Activated CD8-positive, alpha-beta T cell treated with anti-CD3 and anti-CD28 coated beads, Interleukin-2, amount 10 ng/mL, durations not matched to agents 7 days and 5 days (primary cell): ENCODE results near the gene ELK4. TPM values are rescaled to one million over a fixed set of nuclear protein-coding genes. Genes with fewer than 3 reads are reported as not detected.

ENCODE experiments used
- ATAC-seq: fragments of 150-1000 bp; cut with Tn5 transposase; one replicate; pipeline ENCODE4 v1.10.0; 2021; ENCODE audit warnings: moderate library complexity
- CTCF ChIA-PET: fragments of 350-600 bp; sonication (Branson Sonifier 250); formaldehyde crosslinking; loops from one replicate; lab custom pipeline; 2021; ENCODE audit warnings: antibody characterized with exemption; lab: Charles Lee
- POLR2A ChIA-PET: fragments of 350-600 bp; sonication (Branson Sonifier 250); formaldehyde crosslinking; loops from one replicate; lab custom pipeline; 2021; ENCODE audit warnings: antibody characterized with exemption; lab: Charles Lee
- DNase-seq: peaks from one replicate; pipeline ENCODE4 v3.0.0-alpha.2; 2020
- H3K27ac Mint-ChIP-seq: one replicate; pipeline ENCODE4 v1.8.0; 2021; ENCODE audit warnings: mild to moderate bottlenecking, mixed read lengths
- H3K27me3 Mint-ChIP-seq: one replicate; pipeline ENCODE4 v1.8.0; 2021; ENCODE audit warnings: low read depth, mixed read lengths
- H3K36me3 Mint-ChIP-seq: one replicate; pipeline ENCODE4 v1.8.0; 2021; ENCODE audit warnings: low read depth, mixed read lengths
- H3K4me1 Mint-ChIP-seq: one replicate; pipeline ENCODE4 v1.8.0; 2021; ENCODE audit warnings: low read depth, mixed read lengths
- H3K4me3 Mint-ChIP-seq: one replicate; pipeline ENCODE4 v1.8.0; 2021; ENCODE audit warnings: mild to moderate bottlenecking, mixed read lengths
- H3K9me3 Mint-ChIP-seq: one replicate; pipeline ENCODE4 v1.8.0; 2022; ENCODE audit warnings: mixed read lengths; ENCODE audit not compliant: insufficient read depth
- total RNA-seq, 2 experiments: library from RNA; stranded (reverse); gene quantifications; one replicate each; pipeline ENCODE4 v1.2.3, GENCODE V29; 2021

ELK4 gene
- total RNA-seq, 2 experiments from 2014 or later, result 95.2 to 97.5 TPM

DNA sequence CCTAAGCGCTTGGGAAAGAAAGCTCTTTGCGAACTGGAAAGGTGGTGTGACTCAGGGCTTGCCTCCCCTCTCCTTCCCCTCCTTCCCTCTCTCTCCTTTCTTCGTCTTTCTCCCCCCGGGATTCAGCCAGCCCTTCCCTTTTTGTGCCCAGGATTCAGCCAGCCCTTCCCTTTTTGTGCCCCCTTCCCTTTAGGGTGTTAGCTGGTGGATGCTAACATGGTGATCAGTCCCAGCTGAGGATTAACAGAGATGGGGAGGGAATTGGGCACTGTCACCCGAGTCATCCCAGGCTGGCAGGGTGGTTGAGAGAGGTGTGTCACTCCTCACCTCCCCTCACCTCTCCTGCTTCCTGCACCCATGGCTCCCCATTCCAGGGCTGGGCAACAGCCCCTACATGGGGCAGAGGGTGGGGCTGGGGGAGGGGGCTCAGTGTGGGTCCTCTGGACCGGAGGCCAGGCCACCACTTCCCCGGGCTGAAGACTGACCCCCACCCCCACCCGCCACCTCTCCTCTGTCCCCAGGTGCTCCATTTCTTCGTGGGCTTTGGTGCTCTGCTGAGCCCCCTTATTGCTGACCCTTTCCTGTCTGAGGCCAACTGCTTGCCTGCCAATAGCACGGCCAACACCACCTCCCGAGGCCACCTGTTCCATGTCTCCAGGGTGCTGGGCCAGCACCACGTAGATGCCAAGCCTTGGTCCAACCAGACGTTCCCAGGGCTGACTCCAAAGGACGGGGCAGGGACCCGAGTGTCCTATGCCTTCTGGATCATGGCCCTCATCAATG, 51.5 kb downstream of the ELK4 start:
- Mint-ChIP-seq H3K4me1 (peaks cover 18% of the 10 kb centered on the region), H3K27ac (no peak overlapping the region), H3K9me3 (no peaks in the 10 kb centered on the region), H3K27me3 (peaks cover 8% of the 10 kb centered on the region), H3K4me3 (no peak overlapping the region), H3K36me3 (no peaks in the 10 kb centered on the region)
- ChIA-PET CTCF (interaction anchor here (1.1 to 1.8 kb wide), 2 partner anchors 11 to 131 kb away, joined by 3 read pairs; no protein-coding TSS in a partner anchor), POLR2A (no interaction called here)
- no peak for ATAC-seq
- no peak for DNase-seq

DNA sequence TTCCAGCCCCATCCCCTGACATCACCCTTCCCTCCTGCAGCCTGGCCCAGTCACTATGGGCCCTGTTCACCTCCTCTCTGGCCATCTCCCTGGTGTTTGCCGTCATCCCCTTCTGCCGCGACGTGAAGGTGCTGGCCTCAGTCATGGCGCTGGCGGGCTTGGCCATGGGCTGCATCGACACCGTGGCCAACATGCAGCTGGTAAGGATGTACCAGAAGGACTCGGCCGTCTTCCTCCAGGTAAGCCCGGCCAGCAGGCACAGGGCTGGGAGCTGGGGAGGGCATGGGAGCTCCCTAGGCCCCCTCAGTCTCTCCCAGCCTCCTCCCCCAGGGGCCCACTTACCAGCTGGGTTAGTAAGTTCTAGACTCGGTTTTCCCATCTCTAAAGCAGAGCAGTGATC, 52.1 kb downstream of the ELK4 start:
- Mint-ChIP-seq H3K4me3 (no peak overlapping the region), H3K27me3 (peaks cover 8% of the 10 kb centered on the region), H3K4me1 (peaks cover 18% of the 10 kb centered on the region), H3K36me3 (no peaks in the 10 kb centered on the region), H3K27ac (no peak overlapping the region), H3K9me3 (no peaks in the 10 kb centered on the region)
- CTCF ChIA-PET, result interaction anchor here (1.1 to 1.8 kb wide), 2 partner anchors 12 to 131 kb away, joined by 3 read pairs; no protein-coding TSS in a partner anchor
- POLR2A ChIA-PET, result no interaction called here
- no peak for ATAC-seq
- DNase-seq, result no peak

DNA sequence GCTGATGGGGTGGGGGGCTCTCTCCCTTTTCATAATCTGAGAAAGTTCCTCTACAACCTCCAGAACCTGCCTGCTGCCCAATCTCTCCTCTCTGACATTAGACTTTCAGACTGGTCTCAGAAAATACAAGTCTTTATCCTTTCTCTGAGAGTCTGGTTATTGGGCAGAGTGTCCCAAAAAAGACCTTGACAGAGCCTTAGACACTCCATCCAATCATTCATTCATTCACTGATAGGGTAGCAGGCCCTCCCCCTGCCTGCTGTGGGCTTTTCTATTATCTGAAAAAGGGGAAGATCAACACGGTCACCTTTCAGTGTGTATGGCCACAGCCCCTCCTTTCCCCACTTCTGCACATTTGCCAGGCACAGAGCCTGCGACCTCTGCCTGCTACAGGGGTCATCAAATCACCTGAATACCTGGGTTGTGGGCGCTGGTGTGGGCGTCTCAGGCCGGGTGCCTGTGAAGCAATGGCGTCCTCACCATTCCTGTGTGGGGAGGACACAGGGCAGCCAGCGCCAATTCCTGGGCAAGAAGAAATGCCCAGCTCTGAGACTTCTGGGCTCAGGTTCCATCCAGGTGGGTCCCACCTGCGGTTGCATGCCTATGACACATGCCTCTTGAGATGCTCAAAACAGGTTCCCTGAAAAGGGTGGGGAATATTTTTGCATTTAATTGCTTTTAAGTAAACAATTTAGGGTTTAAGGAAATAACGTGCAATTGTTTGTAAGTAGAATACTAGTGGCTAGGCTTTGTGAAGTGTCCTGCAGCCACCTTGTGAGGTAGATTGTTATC, 52.8 kb downstream of the ELK4 start:
- ChIA-PET CTCF (interaction anchor here (1.1 to 1.8 kb wide), 2 partner anchors 12 to 132 kb away, joined by 3 read pairs; no protein-coding TSS in a partner anchor), POLR2A (no interaction called here)
- H3K27ac Mint-ChIP-seq, result no peak overlapping the region
- no peaks in the 10 kb centered on the region for H3K36me3 Mint-ChIP-seq
- no peak for DNase-seq
- no peaks in the 10 kb centered on the region for H3K9me3 Mint-ChIP-seq
- H3K27me3 Mint-ChIP-seq, result peaks cover 12% of the 10 kb centered on the region
- no peak for ATAC-seq
- H3K4me1 Mint-ChIP-seq, result peaks cover 18% of the 10 kb centered on the region
- no peak overlapping the region for H3K4me3 Mint-ChIP-seq

DNA sequence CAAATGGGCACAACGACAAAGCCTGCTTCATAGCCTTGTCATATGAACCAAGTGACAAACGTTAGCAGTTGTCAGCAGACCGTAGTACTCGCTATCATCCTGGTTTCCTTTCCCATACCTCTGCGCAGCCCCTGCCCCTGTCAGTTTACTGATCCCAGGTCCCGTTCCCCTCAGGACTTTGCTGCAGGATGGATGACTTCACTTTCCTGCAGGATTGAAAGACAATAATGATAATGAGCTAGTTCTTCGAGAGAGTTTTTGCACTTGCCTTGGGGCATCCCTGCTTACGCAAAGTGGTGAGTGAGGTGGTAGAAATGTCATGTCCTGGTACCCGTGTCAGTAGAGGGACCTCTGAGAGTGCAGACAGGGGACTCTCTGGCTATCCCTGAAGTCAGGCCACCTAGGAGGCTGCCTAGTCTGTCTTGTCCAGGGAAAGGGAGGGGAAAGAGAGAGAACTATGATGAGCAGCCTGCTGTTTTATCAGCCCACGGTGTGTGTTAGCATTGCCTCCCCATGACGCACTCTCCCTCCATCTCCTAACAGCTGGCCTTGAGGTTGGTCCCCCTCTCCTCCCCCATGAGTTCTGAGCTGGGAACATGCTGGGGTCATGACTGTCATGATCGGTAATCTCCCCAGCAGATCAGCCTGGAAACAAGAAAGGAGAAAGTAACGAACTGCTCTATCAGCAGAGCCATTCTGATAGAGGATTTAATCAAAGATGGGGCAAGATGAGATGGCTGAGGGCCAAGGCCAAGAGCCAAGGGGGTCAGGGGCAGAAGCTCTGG, 53.7 kb downstream of the ELK4 start:
- no peak for DNase-seq
- CTCF ChIA-PET, result no interaction called here

DNA sequence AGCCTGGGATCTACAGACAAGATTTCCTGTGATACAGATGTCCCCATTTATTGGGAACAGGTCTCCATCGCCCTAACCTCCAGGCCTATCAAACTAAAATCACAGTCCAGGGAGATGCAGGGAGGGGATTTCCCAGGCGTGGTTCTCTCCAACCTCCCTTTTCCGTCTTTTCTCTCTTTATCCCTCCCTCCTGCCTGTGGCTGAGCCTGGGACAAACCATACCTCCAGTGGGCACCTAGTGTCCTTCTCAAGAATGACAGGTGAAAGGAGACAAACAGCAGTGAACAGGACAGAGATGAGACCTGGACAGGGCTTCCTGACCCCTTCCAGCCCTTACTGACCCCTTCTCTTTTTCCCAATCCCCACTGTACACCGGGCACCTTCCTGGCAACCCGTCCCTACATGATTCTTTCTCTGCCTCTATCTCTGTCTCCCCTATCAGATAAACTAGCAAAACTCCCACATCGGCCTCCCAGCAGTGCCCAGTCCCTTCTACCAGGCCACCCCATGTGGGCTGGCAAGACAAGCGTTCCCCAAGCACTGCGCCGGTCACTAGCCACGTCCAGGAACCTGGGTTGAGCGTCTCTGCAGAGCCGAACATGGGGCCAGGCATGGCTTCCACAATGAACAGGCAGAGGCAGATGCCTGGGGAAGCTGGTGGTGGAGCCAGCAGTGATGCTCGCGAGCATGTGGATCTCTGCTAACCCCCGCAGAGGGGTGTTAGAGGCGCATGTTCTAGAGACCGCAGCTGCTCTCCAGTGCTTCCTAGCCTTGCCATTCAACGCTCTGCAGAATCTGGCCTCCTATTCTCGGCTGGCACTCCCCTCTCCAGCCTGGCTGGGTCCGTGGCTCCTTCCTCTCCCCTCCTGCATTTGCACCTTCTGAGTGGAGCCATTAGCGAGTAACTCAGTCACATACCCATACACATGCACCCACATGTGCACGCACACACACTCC, 54.7 kb downstream of the ELK4 start:
- H3K27ac Mint-ChIP-seq, result no peak overlapping the region
- no peak overlapping the region for H3K4me3 Mint-ChIP-seq
- no peak for ATAC-seq
- H3K36me3 Mint-ChIP-seq, result no peaks in the 10 kb centered on the region
- H3K4me1 Mint-ChIP-seq, result peaks cover 4% of the 10 kb centered on the region
- no peak for DNase-seq
- ChIA-PET POLR2A (no interaction called here), CTCF (no interaction called here)
- peaks cover 17% of the 10 kb centered on the region for H3K27me3 Mint-ChIP-seq
- no peaks in the 10 kb centered on the region for H3K9me3 Mint-ChIP-seq

More for the DNA sequence above, 53.7 kb downstream of the ELK4 start:
- H3K9me3 Mint-ChIP-seq, result no peaks in the 10 kb centered on the region
- H3K4me3 Mint-ChIP-seq, result no peak overlapping the region
- H3K27me3 Mint-ChIP-seq, result peaks cover 12% of the 10 kb centered on the region
- no peak overlapping the region for H3K27ac Mint-ChIP-seq
- H3K4me1 Mint-ChIP-seq, result peaks cover 14% of the 10 kb centered on the region
- POLR2A ChIA-PET, result no interaction called here
- H3K36me3 Mint-ChIP-seq, result no peaks in the 10 kb centered on the region
- ATAC-seq, result no peak

DNA sequence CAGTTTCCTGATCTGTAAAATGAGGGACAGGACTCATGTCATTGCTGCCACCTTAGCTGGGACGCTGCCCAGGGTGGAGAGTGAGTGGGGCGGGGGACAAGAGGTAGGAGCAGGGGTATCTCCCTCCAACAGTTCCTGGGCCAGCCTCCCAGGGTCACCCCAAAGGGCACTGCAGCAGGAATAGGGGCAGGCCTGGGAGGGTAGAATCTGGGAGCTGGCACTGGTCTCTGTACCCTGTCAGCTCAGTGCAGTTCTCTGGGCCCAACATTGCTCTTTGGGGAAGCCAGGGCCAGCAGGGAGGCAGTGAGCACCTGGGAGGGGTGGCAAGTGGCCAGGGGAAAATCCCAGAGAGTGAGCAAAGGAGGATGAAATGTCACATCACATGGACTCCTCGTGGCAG, 55.8 kb downstream of the ELK4 start:
- Mint-ChIP-seq H3K27me3 (peaks cover 27% of the 10 kb centered on the region), H3K9me3 (no peaks in the 10 kb centered on the region), H3K4me1 (no peaks in the 10 kb centered on the region), H3K27ac (no peak overlapping the region), H3K4me3 (no peak overlapping the region), H3K36me3 (no peaks in the 10 kb centered on the region)
- CTCF ChIA-PET, result interaction anchor here (0.9 kb wide), 1 partner anchor 15 kb away, joined by 3 read pairs; no protein-coding TSS in a partner anchor
- ATAC-seq (no peak), DNase-seq (no peak)
- POLR2A ChIA-PET, result no interaction called here

DNA sequence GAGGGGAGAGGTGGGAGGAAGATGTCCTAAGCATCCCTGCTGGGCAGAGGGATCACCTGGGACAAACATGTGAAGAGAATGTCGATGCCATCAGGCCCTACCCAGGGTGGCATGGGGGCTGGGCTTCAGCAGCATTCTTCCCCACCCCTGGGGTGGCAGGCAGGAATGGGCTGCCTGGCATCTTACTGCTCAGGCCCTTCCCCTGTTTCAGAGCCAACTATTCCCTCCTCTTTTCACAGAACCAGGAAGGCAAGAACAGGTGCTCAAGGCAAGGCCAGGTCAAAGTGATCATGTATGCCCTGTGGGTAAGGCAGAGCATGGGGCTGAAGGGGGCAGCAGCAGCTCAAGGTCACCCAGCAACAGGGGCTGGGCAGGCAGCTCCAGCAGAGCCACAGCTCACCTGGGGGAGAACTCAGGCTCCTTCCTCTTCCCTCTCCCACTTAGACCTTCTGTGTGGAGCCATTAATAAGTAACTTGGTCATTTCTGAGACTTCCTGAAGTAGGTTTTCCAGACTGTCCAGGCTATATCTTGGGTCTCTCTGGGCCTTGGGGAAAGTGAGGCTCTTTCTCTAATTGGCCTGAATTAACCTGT, 56.4 kb downstream of the ELK4 start:
- H3K4me3 Mint-ChIP-seq, result no peak overlapping the region
- ChIA-PET CTCF (interaction anchor here (0.9 to 1.2 kb wide), 3 partner anchors 13 to 16 kb away, joined by 3 to 4 read pairs (median 3); no protein-coding TSS in a partner anchor), POLR2A (no interaction called here)
- H3K27ac Mint-ChIP-seq, result no peak overlapping the region
- H3K36me3 Mint-ChIP-seq, result no peaks in the 10 kb centered on the region
- no peak for DNase-seq
- H3K9me3 Mint-ChIP-seq, result no peaks in the 10 kb centered on the region
- no peak for ATAC-seq
- H3K27me3 Mint-ChIP-seq, result peaks cover 33% of the 10 kb centered on the region
- H3K4me1 Mint-ChIP-seq, result no peaks in the 10 kb centered on the region

DNA sequence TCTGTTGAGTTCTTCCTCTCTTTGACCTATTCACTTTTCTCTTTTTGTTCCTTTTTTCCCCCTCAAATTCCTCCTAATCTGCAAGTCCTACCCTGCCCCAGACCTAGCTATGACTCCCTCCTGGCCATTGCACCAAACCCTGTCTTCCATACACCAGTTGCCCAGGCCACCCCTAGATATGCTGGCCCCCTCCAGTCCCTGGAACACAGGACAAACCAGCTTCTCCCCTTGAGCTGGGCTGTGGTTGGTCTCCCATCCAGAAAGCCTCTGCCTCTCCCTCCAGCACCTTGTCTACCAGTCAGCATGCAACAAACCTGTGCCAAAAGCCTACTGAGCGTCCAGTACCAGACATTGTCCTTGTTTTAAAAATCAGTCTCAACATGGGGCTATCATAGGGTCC, 59.4 kb downstream of the ELK4 start:
- Mint-ChIP-seq H3K27ac (peak overlapping the region; percentile 18), H3K27me3 (peaks cover 45% of the 10 kb centered on the region), H3K4me1 (peaks cover 3% of the 10 kb centered on the region), H3K9me3 (no peaks in the 10 kb centered on the region), H3K36me3 (no peaks in the 10 kb centered on the region), H3K4me3 (no peak overlapping the region)
- CTCF ChIA-PET, result interaction anchor here (0.7 to 4.1 kb wide), 6 partner anchors 19 to 405 kb away, joined by 3 to 17 read pairs (median 4); no protein-coding TSS in a partner anchor
- DNase-seq (no peak), ATAC-seq (no peak)
- POLR2A ChIA-PET, result interaction anchor here (0.7 to 0.8 kb wide), 2 partner anchors 19 to 148 kb away, joined by 3 read pairs; no protein-coding TSS in a partner anchor

DNA sequence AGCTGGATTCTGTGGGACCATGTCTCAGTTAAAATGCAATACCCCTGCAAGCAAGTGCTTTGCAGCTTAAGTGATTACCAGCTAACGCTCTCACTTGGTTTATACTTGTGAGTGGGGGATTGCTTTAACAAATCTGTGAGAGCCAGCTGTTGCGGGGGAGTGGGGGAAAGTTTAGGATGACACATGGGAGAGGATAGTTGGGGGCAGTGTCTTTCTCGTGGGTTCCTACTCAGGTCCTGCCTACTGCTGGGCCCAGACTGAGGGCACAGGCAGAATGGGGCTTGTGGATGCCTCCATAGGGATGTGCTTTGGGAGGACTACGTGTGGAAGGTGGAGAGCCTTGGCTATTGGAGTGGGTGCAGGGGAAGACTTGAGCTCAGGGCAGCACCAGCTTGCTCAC, 60.1 kb downstream of the ELK4 start:
- peaks cover 51% of the 10 kb centered on the region for H3K27me3 Mint-ChIP-seq
- peaks cover 3% of the 10 kb centered on the region for H3K4me1 Mint-ChIP-seq
- CTCF ChIA-PET, result interaction anchor here (0.7 to 4.1 kb wide), 7 partner anchors 20 to 406 kb away, joined by 3 to 17 read pairs (median 3); no protein-coding TSS in a partner anchor
- ATAC-seq, result no peak
- H3K4me3 Mint-ChIP-seq, result no peak overlapping the region
- no peak overlapping the region for H3K27ac Mint-ChIP-seq
- no peaks in the 10 kb centered on the region for H3K36me3 Mint-ChIP-seq
- H3K9me3 Mint-ChIP-seq, result no peaks in the 10 kb centered on the region
- DNase-seq, result no peak
- POLR2A ChIA-PET, result interaction anchor here (0.8 kb wide), 1 partner anchor 20 kb away, joined by 3 read pairs; no protein-coding TSS in a partner anchor
